Measurements from ENCODE around the gene PLXNB3. TPM values are rescaled to one million over a fixed set of nuclear protein-coding genes. Genes with fewer than 3 reads are reported as not detected.

The PLXNB3 gene
- total and polyA plus RNA-seq, 4 donors: 0.11 to 0.69 (median 0.46) TPM

DNA sequence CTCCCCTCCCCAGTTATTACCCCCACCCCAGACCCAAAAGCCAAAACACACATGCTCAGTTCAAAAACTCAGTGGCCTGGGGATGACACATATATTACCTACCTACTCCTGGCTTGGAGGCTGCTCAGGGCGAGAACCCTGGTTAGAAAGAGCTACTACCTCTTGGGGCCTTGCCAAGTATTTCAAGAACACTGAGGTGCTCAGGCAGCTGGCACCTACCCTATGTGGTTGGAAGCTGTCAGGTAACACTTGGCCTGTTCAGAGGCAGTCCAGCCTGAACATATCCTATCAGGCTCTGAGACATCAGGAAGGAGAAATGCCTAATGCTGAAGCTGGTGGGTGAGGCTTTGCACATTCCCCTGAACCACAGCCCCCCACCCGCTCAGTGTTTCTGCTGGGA, 44.8 kb upstream of the PLXNB3 start:
- Histone ChIP-seq H3K9ac (ENCODE audit: low read depth in 1 of 2, low read length in 2 of 2) (no peak overlapping the region), H3K4me1 (ENCODE audit: control insufficient read depth in 4 of 4, insufficient read depth in 4 of 4, low read length in 3 of 4) (peaks cover 2 to 15% (median 7%) of the 10 kb centered on the region in 4 donors), H3K36me3 (ENCODE audit: control insufficient read depth in 4 of 4, insufficient read depth in 3 of 4, low read depth in 1 of 4, low read length in 3 of 4) (peaks cover 3 to 36% (median 21%) of the 10 kb centered on the region in 4 donors), H3K27me3 (ENCODE audit: control insufficient read depth in 4 of 4, insufficient read depth in 4 of 4, low read length in 3 of 4) (no peaks in the 10 kb centered on the region), H3K9me3 (ENCODE audit: control insufficient read depth in 4 of 4, low read length in 3 of 4) (no peaks in the 10 kb centered on the region), H3K27ac (ENCODE audit: low read depth in 1 of 2, low read length in 2 of 2) (no peak overlapping the region), H3K4me3 (ENCODE audit: low read depth in 1 of 3, low read length in 3 of 3) (no peak overlapping the region)
- TF ChIP-seq NR2F2 (IDR thresholded peaks at IDR 0.05): no peak
- no peak for TF ChIP-seq EGR1 (IDR thresholded peaks at IDR 0.05; ENCODE audit: low read depth in 2 of 2)
- TF ChIP-seq YY1 (IDR thresholded peaks at IDR 0.05): no peak
- no peak for TF ChIP-seq FOXA1 (IDR thresholded peaks at IDR 0.05)
- no peak for TF ChIP-seq RAD21 (IDR thresholded peaks at IDR 0.05)
- TF ChIP-seq, protein P1, sequence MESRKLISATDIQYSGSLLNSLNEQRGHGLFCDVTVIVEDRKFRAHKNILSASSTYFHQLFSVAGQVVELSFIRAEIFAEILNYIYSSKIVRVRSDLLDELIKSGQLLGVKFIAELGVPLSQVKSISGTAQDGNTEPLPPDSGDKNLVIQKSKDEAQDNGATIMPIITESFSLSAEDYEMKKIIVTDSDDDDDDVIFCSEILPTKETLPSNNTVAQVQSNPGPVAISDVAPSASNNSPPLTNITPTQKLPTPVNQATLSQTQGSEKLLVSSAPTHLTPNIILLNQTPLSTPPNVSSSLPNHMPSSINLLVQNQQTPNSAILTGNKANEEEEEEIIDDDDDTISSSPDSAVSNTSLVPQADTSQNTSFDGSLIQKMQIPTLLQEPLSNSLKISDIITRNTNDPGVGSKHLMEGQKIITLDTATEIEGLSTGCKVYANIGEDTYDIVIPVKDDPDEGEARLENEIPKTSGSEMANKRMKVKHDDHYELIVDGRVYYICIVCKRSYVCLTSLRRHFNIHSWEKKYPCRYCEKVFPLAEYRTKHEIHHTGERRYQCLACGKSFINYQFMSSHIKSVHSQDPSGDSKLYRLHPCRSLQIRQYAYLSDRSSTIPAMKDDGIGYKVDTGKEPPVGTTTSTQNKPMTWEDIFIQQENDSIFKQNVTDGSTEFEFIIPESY (IDR thresholded peaks at IDR 0.05): no peak
- no peak for TF ChIP-seq HNF4A (conservative IDR thresholded peaks at IDR 0.05)
- no peak for TF ChIP-seq FOXA2 (IDR thresholded peaks at IDR 0.05)
- TF ChIP-seq GABPA (IDR thresholded peaks at IDR 0.05 in 1 of 2, conservative IDR thresholded peaks at IDR 0.05 in 1 of 2): no peak
- TF ChIP-seq JUND (IDR thresholded peaks at IDR 0.05): no peak
- TF ChIP-seq TAF1 (conservative IDR thresholded peaks at IDR 0.05): no peak
- TF ChIP-seq REST (IDR thresholded peaks at IDR 0.05): no peak
- no peak for TF ChIP-seq RXRA (IDR thresholded peaks at IDR 0.05)
- TF ChIP-seq SP1 (IDR thresholded peaks at IDR 0.05): no peak
- TF ChIP-seq, protein P2, sequence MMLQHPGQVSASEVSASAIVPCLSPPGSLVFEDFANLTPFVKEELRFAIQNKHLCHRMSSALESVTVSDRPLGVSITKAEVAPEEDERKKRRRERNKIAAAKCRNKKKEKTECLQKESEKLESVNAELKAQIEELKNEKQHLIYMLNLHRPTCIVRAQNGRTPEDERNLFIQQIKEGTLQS (IDR thresholded peaks at IDR 0.05): no peak
- no peak for TF ChIP-seq HNF4G (IDR thresholded peaks at IDR 0.05)
- TF ChIP-seq, protein P3, sequence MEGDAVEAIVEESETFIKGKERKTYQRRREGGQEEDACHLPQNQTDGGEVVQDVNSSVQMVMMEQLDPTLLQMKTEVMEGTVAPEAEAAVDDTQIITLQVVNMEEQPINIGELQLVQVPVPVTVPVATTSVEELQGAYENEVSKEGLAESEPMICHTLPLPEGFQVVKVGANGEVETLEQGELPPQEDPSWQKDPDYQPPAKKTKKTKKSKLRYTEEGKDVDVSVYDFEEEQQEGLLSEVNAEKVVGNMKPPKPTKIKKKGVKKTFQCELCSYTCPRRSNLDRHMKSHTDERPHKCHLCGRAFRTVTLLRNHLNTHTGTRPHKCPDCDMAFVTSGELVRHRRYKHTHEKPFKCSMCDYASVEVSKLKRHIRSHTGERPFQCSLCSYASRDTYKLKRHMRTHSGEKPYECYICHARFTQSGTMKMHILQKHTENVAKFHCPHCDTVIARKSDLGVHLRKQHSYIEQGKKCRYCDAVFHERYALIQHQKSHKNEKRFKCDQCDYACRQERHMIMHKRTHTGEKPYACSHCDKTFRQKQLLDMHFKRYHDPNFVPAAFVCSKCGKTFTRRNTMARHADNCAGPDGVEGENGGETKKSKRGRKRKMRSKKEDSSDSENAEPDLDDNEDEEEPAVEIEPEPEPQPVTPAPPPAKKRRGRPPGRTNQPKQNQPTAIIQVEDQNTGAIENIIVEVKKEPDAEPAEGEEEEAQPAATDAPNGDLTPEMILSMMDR (IDR thresholded peaks at IDR 0.05; ENCODE audit: low read depth, low read length, missing input control): no peak
- no peak for TF ChIP-seq MAX (IDR thresholded peaks at IDR 0.05)
- no peak for DNase-seq (ENCODE audit: low spot score)
- WGBS: 90% methylated on average over 2 of the region's 2 CpGs
